Transverse colon (tissue), 4 donors: ENCODE data around the gene PARD6B.

Experiments
- POLR2A ChIP-seq: fragments of 450-650 bp; IDR thresholded peaks from one replicate; pipeline ENCODE4 v1.6.1; 2016; ENCODE audit warnings: antibody characterized with exemption, mild to moderate bottlenecking, moderate library complexity
- POLR2AphosphoS5 ChIP-seq, 3 donors: sonication (generic); formaldehyde crosslinking; IDR thresholded peaks; one replicate each; pipeline ENCODE4 v1.6.1; 2016; ENCODE audit warnings: antibody characterized with exemption in 3 of 3
- TF ChIP-seq, protein P1 (sequence below), 5 experiments: fragments of 200-600 bp in 3 of 5; fragments of 450-650 bp in 2 of 5; sonication (generic) in 3 of 5; IDR thresholded peaks; 1 replicate in 2 of 5; 2 replicates in 3 of 5; pipeline ENCODE4 v1.5.1; 2016 to 2017; ENCODE audit warnings: antibody characterized with exemption in 5 of 5, inconsistent platforms in 3 of 5, mild to moderate bottlenecking in 2 of 5, moderate library complexity in 1 of 5

- TF ChIP-seq, protein P1, sequence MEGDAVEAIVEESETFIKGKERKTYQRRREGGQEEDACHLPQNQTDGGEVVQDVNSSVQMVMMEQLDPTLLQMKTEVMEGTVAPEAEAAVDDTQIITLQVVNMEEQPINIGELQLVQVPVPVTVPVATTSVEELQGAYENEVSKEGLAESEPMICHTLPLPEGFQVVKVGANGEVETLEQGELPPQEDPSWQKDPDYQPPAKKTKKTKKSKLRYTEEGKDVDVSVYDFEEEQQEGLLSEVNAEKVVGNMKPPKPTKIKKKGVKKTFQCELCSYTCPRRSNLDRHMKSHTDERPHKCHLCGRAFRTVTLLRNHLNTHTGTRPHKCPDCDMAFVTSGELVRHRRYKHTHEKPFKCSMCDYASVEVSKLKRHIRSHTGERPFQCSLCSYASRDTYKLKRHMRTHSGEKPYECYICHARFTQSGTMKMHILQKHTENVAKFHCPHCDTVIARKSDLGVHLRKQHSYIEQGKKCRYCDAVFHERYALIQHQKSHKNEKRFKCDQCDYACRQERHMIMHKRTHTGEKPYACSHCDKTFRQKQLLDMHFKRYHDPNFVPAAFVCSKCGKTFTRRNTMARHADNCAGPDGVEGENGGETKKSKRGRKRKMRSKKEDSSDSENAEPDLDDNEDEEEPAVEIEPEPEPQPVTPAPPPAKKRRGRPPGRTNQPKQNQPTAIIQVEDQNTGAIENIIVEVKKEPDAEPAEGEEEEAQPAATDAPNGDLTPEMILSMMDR (IDR thresholded peaks at IDR 0.05) = peak in 3 of 5 experiments; percentile 75 to 82 (median 76)
- TF ChIP-seq POLR2A = no peak
- TF ChIP-seq POLR2AphosphoS5 (IDR thresholded peaks at IDR 0.05) = no peak
Measured at GRCh38 chr20:50794846-50795634, 63.7 kb downstream of the PARD6B start, which contains the start of gene BCAS4.
